Measurements from ENCODE around the gene ATP7A. TPM values are rescaled to one million over a fixed set of nuclear protein-coding genes. Genes with fewer than 3 reads are reported as not detected.

The ATP7A gene
- total and polyA plus RNA-seq, 7 experiments from 2014 or later: 5.4 to 17.4 (median 13.4) TPM

DNA sequence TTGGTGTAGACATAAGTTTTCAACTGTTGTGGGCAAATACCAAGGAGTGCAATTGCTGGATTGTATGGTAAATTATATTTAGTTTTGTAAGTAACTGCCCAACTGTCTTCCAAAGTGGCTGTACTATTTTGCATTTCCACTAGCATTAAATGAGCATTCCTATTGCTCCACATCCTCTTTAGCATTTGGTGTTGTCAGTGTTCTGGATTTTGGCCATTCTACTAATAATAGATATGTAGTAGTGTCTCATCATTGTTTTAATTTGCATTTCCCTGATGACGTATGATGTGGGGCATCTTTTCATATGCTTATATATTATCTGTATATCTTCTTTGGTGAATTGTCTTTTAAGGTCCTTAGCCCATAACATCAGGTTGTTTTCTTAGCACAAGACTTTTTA, 41.7 kb downstream of the ATP7A start:
- Mint-ChIP-seq H3K36me3 (peaks cover 0 to 13% (median 8%) of the 10 kb centered on the region in 5 donors), H3K27ac (no peak overlapping the region), H3K4me1 (peaks cover 0 to 22% (median 12%) of the 10 kb centered on the region in 7 donors), H3K27me3 (no peaks in the 10 kb centered on the region), H3K4me3 (no peak overlapping the region), H3K9me3 (peaks cover 0 to 6% (median 0%) of the 10 kb centered on the region in 11 donors)
- ChIA-PET POLR2A (no interaction called here), CTCF (no interaction called here)
- Histone ChIP-seq H3K4me1 (ENCODE audit: control insufficient read depth in 2 of 2, insufficient read depth in 2 of 2, low read length in 2 of 2) (no peaks in the 10 kb centered on the region), H3K36me3 (ENCODE audit: control insufficient read depth in 2 of 3, insufficient read depth in 3 of 3, low read length in 3 of 3) (no peaks in the 10 kb centered on the region), H3K9me3 (ENCODE audit: control insufficient read depth in 2 of 3, low read length in 3 of 3) (no peaks in the 10 kb centered on the region), H3K4me3 (ENCODE audit: low read length) (no peak overlapping the region), H3K27ac (ENCODE audit: low read depth, low read length) (no peak overlapping the region), H3K27me3 (ENCODE audit: control insufficient read depth in 2 of 2, insufficient read depth in 2 of 2, low read length in 2 of 2) (no peaks in the 10 kb centered on the region)
- DNase-seq (no peak), ATAC-seq (no peak)
- intact Hi-C loops (cut with micrococcal nuclease): no loop called here

DNA sequence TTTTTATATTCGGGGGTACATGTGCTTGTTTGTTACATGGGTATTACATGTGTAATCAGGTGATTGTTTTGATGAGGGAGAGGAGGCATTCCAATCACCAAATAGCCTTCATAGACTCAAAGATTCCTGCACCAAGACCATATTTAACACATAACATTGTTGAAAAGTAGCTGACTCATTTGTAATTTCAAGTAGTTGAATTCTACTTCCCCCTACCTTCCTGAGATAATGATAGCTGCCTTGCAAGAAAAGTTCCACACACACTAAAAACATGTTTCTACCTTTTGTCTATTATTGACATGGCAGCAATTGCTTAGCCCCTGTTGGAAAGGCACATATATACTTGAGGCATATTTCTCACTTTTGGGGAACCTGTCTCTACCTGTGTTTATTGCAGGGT, 42.8 kb downstream of the ATP7A start:
- DNase-seq (no peak), ATAC-seq (no peak)
- Mint-ChIP-seq H3K9me3 (peaks cover 0 to 8% (median 1%) of the 10 kb centered on the region in 11 donors), H3K4me3 (peak overlapping the region in 1 of 10 donors; percentile 25), H3K27ac (peak overlapping the region in 1 of 9 donors; percentile 14), H3K4me1 (peaks cover 0 to 31% (median 21%) of the 10 kb centered on the region in 7 donors), H3K27me3 (no peaks in the 10 kb centered on the region), H3K36me3 (peaks cover 0 to 21% (median 11%) of the 10 kb centered on the region in 5 donors)
- intact Hi-C loops (cut with micrococcal nuclease): no loop called here
- Histone ChIP-seq H3K27ac (ENCODE audit: low read depth, low read length) (no peak overlapping the region), H3K9me3 (ENCODE audit: control insufficient read depth in 2 of 3, low read length in 3 of 3) (no peaks in the 10 kb centered on the region), H3K36me3 (ENCODE audit: control insufficient read depth in 2 of 3, insufficient read depth in 3 of 3, low read length in 3 of 3) (no peaks in the 10 kb centered on the region), H3K27me3 (ENCODE audit: control insufficient read depth in 2 of 2, insufficient read depth in 2 of 2, low read length in 2 of 2) (no peaks in the 10 kb centered on the region), H3K4me1 (ENCODE audit: control insufficient read depth in 2 of 2, insufficient read depth in 2 of 2, low read length in 2 of 2) (no peaks in the 10 kb centered on the region), H3K4me3 (ENCODE audit: low read length) (no peak overlapping the region)
- ChIA-PET CTCF (no interaction called here), POLR2A (no interaction called here)

DNA sequence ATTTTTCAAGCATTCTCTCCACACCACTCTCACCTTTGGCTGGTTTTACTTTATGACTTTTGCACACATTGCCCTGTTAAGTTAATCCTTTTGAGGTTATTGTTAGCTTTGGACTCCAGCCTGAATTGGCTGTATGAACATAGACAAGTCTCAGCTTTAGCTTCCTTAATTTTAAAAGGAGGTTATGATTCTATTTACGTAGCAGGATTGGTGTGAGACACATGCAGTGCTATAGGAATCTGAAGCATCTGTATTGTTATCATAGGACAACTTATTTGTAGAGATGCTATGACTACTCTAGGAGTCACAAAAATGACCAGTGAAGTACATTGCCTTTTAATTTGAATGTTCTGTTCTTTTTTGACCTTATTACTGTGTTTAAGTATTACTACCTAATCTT, 43.2 kb downstream of the ATP7A start:
- H3K27ac Mint-ChIP-seq: no peak overlapping the region

DNA sequence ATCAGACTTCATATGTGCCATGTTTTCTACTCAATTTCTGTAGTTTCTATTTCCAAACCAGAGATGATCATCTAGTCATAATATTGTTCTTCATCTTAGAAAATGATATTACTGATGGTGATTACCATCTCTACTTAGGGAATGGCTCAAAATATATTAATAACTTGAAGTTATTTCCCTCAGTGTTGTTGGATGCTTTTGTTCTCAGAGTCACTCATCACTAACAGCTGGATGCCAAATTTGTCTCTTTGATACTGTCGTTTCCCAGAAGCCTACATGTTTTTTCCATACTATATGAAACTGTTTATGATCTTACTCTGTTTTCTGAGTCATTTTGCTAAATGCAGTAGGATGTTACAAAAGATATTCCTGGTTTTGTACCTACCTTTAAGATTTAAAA, 50.1 kb downstream of the ATP7A start:
- Histone ChIP-seq H3K36me3 (ENCODE audit: control insufficient read depth in 2 of 3, insufficient read depth in 3 of 3, low read length in 3 of 3) (no peaks in the 10 kb centered on the region), H3K4me1 (ENCODE audit: control insufficient read depth in 2 of 2, insufficient read depth in 2 of 2, low read length in 2 of 2) (no peaks in the 10 kb centered on the region), H3K27me3 (ENCODE audit: control insufficient read depth in 2 of 2, insufficient read depth in 2 of 2, low read length in 2 of 2) (no peaks in the 10 kb centered on the region), H3K27ac (ENCODE audit: low read depth, low read length) (no peak overlapping the region), H3K4me3 (ENCODE audit: low read length) (no peak overlapping the region), H3K9me3 (ENCODE audit: control insufficient read depth in 2 of 3, low read length in 3 of 3) (no peaks in the 10 kb centered on the region)
- H3K4me3 Mint-ChIP-seq: peak overlapping the region in 3 of 10 donors; percentile 37 to 88 (median 38)
- peaks cover 0 to 10% (median 1%) of the 10 kb centered on the region in 11 donors for H3K9me3 Mint-ChIP-seq
- intact Hi-C loops (cut with micrococcal nuclease): no loop called here
- H3K36me3 Mint-ChIP-seq: peaks cover 0 to 35% (median 20%) of the 10 kb centered on the region in 5 donors
- H3K27ac Mint-ChIP-seq: peak overlapping the region in 6 of 9 donors; percentile 10 to 95 (median 80)
- no peaks in the 10 kb centered on the region for H3K27me3 Mint-ChIP-seq
- ATAC-seq: no peak
- DNase-seq: no peak
- ChIA-PET POLR2A (interaction anchor here (0.8 kb wide), 1 partner anchor 16 kb away, joined by 5 read pairs; no protein-coding TSS in a partner anchor), CTCF (no interaction called here)
- H3K4me1 Mint-ChIP-seq: peaks cover 11 to 49% (median 36%) of the 10 kb centered on the region in 7 donors

More for the DNA sequence above, 43.2 kb downstream of the ATP7A start:
- Mint-ChIP-seq H3K9me3 (peaks cover 0 to 8% (median 1%) of the 10 kb centered on the region in 11 donors), H3K4me3 (no peak overlapping the region), H3K36me3 (peaks cover 0 to 23% (median 13%) of the 10 kb centered on the region in 5 donors), H3K4me1 (peaks cover 0 to 31% (median 23%) of the 10 kb centered on the region in 7 donors), H3K27me3 (no peaks in the 10 kb centered on the region)
- DNase-seq (no peak), ATAC-seq (no peak)
- POLR2A ChIA-PET: no interaction called here
- H3K9me3 ChIP-seq (ENCODE audit: control insufficient read depth in 2 of 3, low read length in 3 of 3): no peaks in the 10 kb centered on the region
- no peaks in the 10 kb centered on the region for H3K27me3 ChIP-seq (ENCODE audit: control insufficient read depth in 2 of 2, insufficient read depth in 2 of 2, low read length in 2 of 2)
- intact Hi-C loops (cut with micrococcal nuclease): no loop called here
- H3K4me1 ChIP-seq (ENCODE audit: control insufficient read depth in 2 of 2, insufficient read depth in 2 of 2, low read length in 2 of 2): no peaks in the 10 kb centered on the region
- no peaks in the 10 kb centered on the region for H3K36me3 ChIP-seq (ENCODE audit: control insufficient read depth in 2 of 3, insufficient read depth in 3 of 3, low read length in 3 of 3)
- CTCF ChIA-PET: no interaction called here
- no peak overlapping the region for H3K27ac ChIP-seq (ENCODE audit: low read depth, low read length)
- H3K4me3 ChIP-seq (ENCODE audit: low read length): no peak overlapping the region

DNA sequence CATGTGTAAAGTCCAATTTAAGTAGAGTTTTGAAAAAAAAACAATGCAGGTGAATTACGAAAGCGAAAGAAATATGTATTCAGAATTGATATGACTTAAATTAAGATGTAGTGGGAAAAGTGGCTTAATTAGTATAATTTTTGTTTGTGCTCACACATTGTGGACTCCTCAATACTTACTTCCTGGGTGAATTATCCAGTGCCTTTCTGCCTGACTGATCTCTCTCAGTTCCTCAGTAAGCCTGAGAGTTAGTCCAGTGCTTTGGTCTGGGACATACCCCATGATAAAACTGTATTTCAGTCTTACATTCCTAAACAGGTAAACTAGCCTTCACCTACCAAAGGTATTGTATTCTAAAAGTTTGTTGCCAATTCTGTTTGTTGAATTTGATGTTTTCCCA, 50.6 kb downstream of the ATP7A start:
- Histone ChIP-seq H3K27ac (ENCODE audit: low read depth, low read length) (no peak overlapping the region), H3K4me1 (ENCODE audit: control insufficient read depth in 2 of 2, insufficient read depth in 2 of 2, low read length in 2 of 2) (no peaks in the 10 kb centered on the region), H3K4me3 (ENCODE audit: low read length) (no peak overlapping the region), H3K27me3 (ENCODE audit: control insufficient read depth in 2 of 2, insufficient read depth in 2 of 2, low read length in 2 of 2) (no peaks in the 10 kb centered on the region), H3K36me3 (ENCODE audit: control insufficient read depth in 2 of 3, insufficient read depth in 3 of 3, low read length in 3 of 3) (no peaks in the 10 kb centered on the region), H3K9me3 (ENCODE audit: control insufficient read depth in 2 of 3, low read length in 3 of 3) (no peaks in the 10 kb centered on the region)
- POLR2A ChIA-PET: no interaction called here
- Mint-ChIP-seq H3K27ac (peak overlapping the region in 7 of 9 donors; percentile 61 to 95 (median 85)), H3K27me3 (no peaks in the 10 kb centered on the region), H3K36me3 (peaks cover 2 to 36% (median 21%) of the 10 kb centered on the region in 5 donors), H3K4me1 (peaks cover 11 to 48% (median 34%) of the 10 kb centered on the region in 7 donors), H3K9me3 (peaks cover 0 to 12% (median 0%) of the 10 kb centered on the region in 11 donors), H3K4me3 (peak overlapping the region in 4 of 10 donors; percentile 33 to 88 (median 38))
- intact Hi-C loops (cut with micrococcal nuclease): no loop called here
- ATAC-seq: no peak
- CTCF ChIA-PET: no interaction called here
- no peak for DNase-seq

DNA sequence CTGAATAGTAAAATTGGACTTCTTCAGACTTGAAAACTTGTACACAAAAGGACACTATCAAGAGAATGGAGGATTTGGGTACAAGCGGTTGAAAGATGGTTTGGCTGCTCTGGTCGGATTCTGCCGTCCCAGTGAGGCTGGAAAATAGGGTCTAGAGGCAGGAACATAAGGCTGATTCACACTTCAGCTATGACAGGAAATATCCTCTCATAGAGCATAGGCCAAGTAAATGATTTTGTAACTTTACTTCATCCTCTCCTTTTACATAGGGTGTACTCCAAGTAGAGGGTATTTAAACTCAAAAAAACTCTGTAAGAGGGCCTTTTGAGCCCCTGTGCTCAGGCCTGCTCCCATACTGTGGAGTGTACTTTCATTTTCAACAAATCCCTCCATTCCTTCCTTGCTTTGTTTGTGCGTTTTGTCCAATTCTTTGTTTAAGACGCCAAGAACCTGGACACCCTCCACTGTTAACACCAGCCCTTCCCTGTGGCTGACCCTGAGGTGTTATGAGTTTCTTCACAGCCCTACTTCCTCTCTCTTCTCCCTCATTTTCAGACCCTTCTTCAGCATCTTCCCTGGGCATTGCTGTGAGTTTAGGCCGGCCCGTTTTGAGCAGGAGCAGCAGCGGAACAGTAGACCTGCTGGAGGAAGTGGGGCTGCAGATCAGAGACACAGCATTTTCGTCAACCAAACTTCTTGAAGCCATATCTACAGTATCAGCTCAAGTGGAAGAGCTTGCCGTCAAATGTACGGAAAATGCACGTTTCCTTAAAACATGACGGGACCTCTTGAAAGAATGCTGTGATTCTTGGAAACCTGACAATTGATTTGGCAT, 51.8 kb downstream of the ATP7A start:
- peaks cover 12 to 44% (median 32%) of the 10 kb centered on the region in 7 donors for H3K4me1 Mint-ChIP-seq
- Histone ChIP-seq H3K36me3 (ENCODE audit: control insufficient read depth in 2 of 3, insufficient read depth in 3 of 3, low read length in 3 of 3) (no peaks in the 10 kb centered on the region), H3K27me3 (ENCODE audit: control insufficient read depth in 2 of 2, insufficient read depth in 2 of 2, low read length in 2 of 2) (no peaks in the 10 kb centered on the region), H3K4me1 (ENCODE audit: control insufficient read depth in 2 of 2, insufficient read depth in 2 of 2, low read length in 2 of 2) (no peaks in the 10 kb centered on the region), H3K27ac (ENCODE audit: low read depth, low read length) (peak overlapping the region; percentile 55), H3K9me3 (ENCODE audit: control insufficient read depth in 2 of 3, low read length in 3 of 3) (no peaks in the 10 kb centered on the region), H3K4me3 (ENCODE audit: low read length) (peak overlapping the region; percentile 30)
- intact Hi-C loops (cut with micrococcal nuclease): loop anchor here (1.0 to 2.0 kb wide), 4 partner anchors 15 to 443 kb away; partner anchors contain the start of gene ATP7A (in 2 of the 2)
- ChIA-PET POLR2A (interaction anchor here (1.5 kb wide), 1 partner anchor 63 kb away, joined by 4 read pairs; the partner anchor contains the start of gene COX7B), CTCF (no interaction called here)
- ATAC-seq (peak; percentile 68), DNase-seq (peak in 7 of 9 donors; percentile 7 to 39 (median 21))
- peaks cover 0 to 8% (median 0%) of the 10 kb centered on the region in 11 donors for H3K9me3 Mint-ChIP-seq
- H3K36me3 Mint-ChIP-seq: peaks cover 5 to 36% (median 19%) of the 10 kb centered on the region in 5 donors
- H3K4me3 Mint-ChIP-seq: peak overlapping the region; percentile 1 to 89 (median 82)
- peak overlapping the region; percentile 84 to 95 (median 91) for H3K27ac Mint-ChIP-seq
- no peaks in the 10 kb centered on the region for H3K27me3 Mint-ChIP-seq
